GM20431 (cell line): ENCODE results near the gene CHIT1.

ENCODE experiments used
- in situ Hi-C: fragments of 300-500 bp; cut with MseI, MboI; formaldehyde crosslinking; loops from one replicate; pipeline ENCODE4 v1.15.0; 2020; ENCODE audit warnings: low sequenced_read_pairs; ENCODE audit not compliant: unreplicated experiment

The CHIT1 gene

GRCh38 chr1:203229471-203230135 is at the start of gene CHIT1:
CHIT1 (minus strand) TSS chr1:203229673; CDS start chr1:203229636, 37 bp downstream.
- in situ Hi-C loops: no loop called here

- in situ Hi-C loops: no loop called here
Measured at GRCh38 chr1:203278885-203279406, 49.5 kb upstream of the CHIT1 start.

- in situ Hi-C loops: no loop called here
Measured at GRCh38 chr1:203278082-203278884, 48.8 kb upstream of the CHIT1 start.

- in situ Hi-C loops: no loop called here
Measured at GRCh38 chr1:203276916-203277545, 47.6 kb upstream of the CHIT1 start.

GRCh38 chr1:203276408-203276807 is 46.9 kb upstream of the CHIT1 start:
- in situ Hi-C loops: no loop called here

GRCh38 chr1:203275656-203276272 is 46.3 kb upstream of the CHIT1 start:
- in situ Hi-C loops: no loop called here

GRCh38 chr1:203274603-203275381 is 45.3 kb upstream of the CHIT1 start:
- in situ Hi-C loops: loop anchor here (5.0 kb wide), 1 partner anchor 68 kb away; no protein-coding TSS in a partner anchor

- in situ Hi-C loops: loop anchor here (5.0 kb wide), 1 partner anchor 68 kb away; no protein-coding TSS in a partner anchor
Measured at GRCh38 chr1:203273869-203274602, 44.6 kb upstream of the CHIT1 start.

GRCh38 chr1:203273206-203273868 is 43.9 kb upstream of the CHIT1 start:
- in situ Hi-C loops: loop anchor here (5.0 kb wide), 1 partner anchor 69 kb away; no protein-coding TSS in a partner anchor

- in situ Hi-C loops: loop anchor here (5.0 kb wide), 1 partner anchor 70 kb away; no protein-coding TSS in a partner anchor
Measured at GRCh38 chr1:203272633-203273205, 43.2 kb upstream of the CHIT1 start.

- in situ Hi-C loops: loop anchor here (5.0 kb wide), 1 partner anchor 70 kb away; no protein-coding TSS in a partner anchor
Measured at GRCh38 chr1:203271962-203272632, 42.6 kb upstream of the CHIT1 start.

- in situ Hi-C loops: loop anchor here (5.0 kb wide), 1 partner anchor 71 kb away; no protein-coding TSS in a partner anchor
Measured at GRCh38 chr1:203271018-203271743, 41.7 kb upstream of the CHIT1 start.

- in situ Hi-C loops: loop anchor here (5.0 kb wide), 1 partner anchor 72 kb away; no protein-coding TSS in a partner anchor
Measured at GRCh38 chr1:203270448-203270847, 41.0 kb upstream of the CHIT1 start.

- in situ Hi-C loops: loop anchor here (5.0 to 10.0 kb wide), 2 partner anchors 73 to 215 kb away; no protein-coding TSS in a partner anchor
Measured at GRCh38 chr1:203269654-203270020, 40.2 kb upstream of the CHIT1 start.

GRCh38 chr1:203268901-203269653 is 39.6 kb upstream of the CHIT1 start:
- in situ Hi-C loops: loop anchor here (10.0 kb wide), 1 partner anchor 216 kb away; no protein-coding TSS in a partner anchor
